ENCODE data around the gene CBFA2T2. TPM values are rescaled to one million over a fixed set of nuclear protein-coding genes. Genes with fewer than 3 reads are reported as not detected.

Gene CBFA2T2
- total RNA-seq, 1 donor = 11.2 TPM

GRCh38 chr20:33604991-33605370 is 115.1 kb downstream of the CBFA2T2 start:
- Histone ChIP-seq H3K9me3 (ENCODE audit: low read depth, low read length) (no peaks in the 10 kb centered on the region), H3K4me3 (ENCODE audit: insufficient read depth, low read length) (no peak overlapping the region), H2AFZ (ENCODE audit: low read length) (no peak overlapping the region), H3K4me2 (ENCODE audit: insufficient read depth, low read length) (no peak overlapping the region), H3K79me2 (ENCODE audit: insufficient read depth, low read length) (no peaks in the 10 kb centered on the region), H3K4me1 (ENCODE audit: insufficient read depth, low read length) (no peaks in the 10 kb centered on the region), H3K27me3 (ENCODE audit: insufficient read depth, low read length) (no peaks in the 10 kb centered on the region), H3K27ac (ENCODE audit: low read depth, low read length) (no peak overlapping the region), H3K36me3 (ENCODE audit: insufficient read depth, low read length) (peaks cover 11% of the 10 kb centered on the region), H4K20me1 (ENCODE audit: insufficient read depth, low read length) (no peaks in the 10 kb centered on the region)
- TF ChIP-seq CTCF (IDR thresholded peaks at IDR 0.05; ENCODE audit: extremely low read depth, low read depth, low read length) = no peak
- DNase-seq (ENCODE audit: insufficient read length, low spot score, missing footprints) = no peak

- Histone ChIP-seq H3K4me1 (ENCODE audit: insufficient read depth, low read length) (no peaks in the 10 kb centered on the region), H3K27ac (ENCODE audit: low read depth, low read length) (no peak overlapping the region)
- TF ChIP-seq CTCF (IDR thresholded peaks at IDR 0.05; ENCODE audit: extremely low read depth, low read depth, low read length) = no peak
Measured at GRCh38 chr20:33606118-33606771, 116.3 kb downstream of the CBFA2T2 start.

GRCh38 chr20:33609504-33609903 is 119.6 kb downstream of the CBFA2T2 start:
- Histone ChIP-seq H3K79me2 (ENCODE audit: insufficient read depth, low read length) (no peaks in the 10 kb centered on the region), H4K20me1 (ENCODE audit: insufficient read depth, low read length) (no peaks in the 10 kb centered on the region), H3K4me1 (ENCODE audit: insufficient read depth, low read length) (no peaks in the 10 kb centered on the region), H3K36me3 (ENCODE audit: insufficient read depth, low read length) (peaks cover 19% of the 10 kb centered on the region), H2AFZ (ENCODE audit: low read length) (no peak overlapping the region), H3K4me2 (ENCODE audit: insufficient read depth, low read length) (no peak overlapping the region), H3K27me3 (ENCODE audit: insufficient read depth, low read length) (no peaks in the 10 kb centered on the region), H3K27ac (ENCODE audit: low read depth, low read length) (no peak overlapping the region), H3K9me3 (ENCODE audit: low read depth, low read length) (no peaks in the 10 kb centered on the region), H3K4me3 (ENCODE audit: insufficient read depth, low read length) (no peak overlapping the region)
- DNase-seq (ENCODE audit: insufficient read length, low spot score, missing footprints) = no peak
- no peak for TF ChIP-seq CTCF (IDR thresholded peaks at IDR 0.05; ENCODE audit: extremely low read depth, low read depth, low read length)

More at GRCh38 chr20:33606118-33606771, 116.3 kb downstream of the CBFA2T2 start:
- H3K79me2 ChIP-seq (ENCODE audit: insufficient read depth, low read length) = no peaks in the 10 kb centered on the region
- H3K9me3 ChIP-seq (ENCODE audit: low read depth, low read length) = no peaks in the 10 kb centered on the region
- DNase-seq (ENCODE audit: insufficient read length, low spot score, missing footprints) = no peak
- H4K20me1 ChIP-seq (ENCODE audit: insufficient read depth, low read length) = no peaks in the 10 kb centered on the region
- no peaks in the 10 kb centered on the region for H3K27me3 ChIP-seq (ENCODE audit: insufficient read depth, low read length)
- no peak overlapping the region for H3K4me2 ChIP-seq (ENCODE audit: insufficient read depth, low read length)
- peaks cover 15% of the 10 kb centered on the region for H3K36me3 ChIP-seq (ENCODE audit: insufficient read depth, low read length)
- H3K4me3 ChIP-seq (ENCODE audit: insufficient read depth, low read length) = no peak overlapping the region
- H2AFZ ChIP-seq (ENCODE audit: low read length) = no peak overlapping the region

GRCh38 chr20:33611106-33611505 is 121.2 kb downstream of the CBFA2T2 start:
- Histone ChIP-seq H3K4me1 (ENCODE audit: insufficient read depth, low read length) (no peaks in the 10 kb centered on the region), H3K36me3 (ENCODE audit: insufficient read depth, low read length) (peaks cover 19% of the 10 kb centered on the region), H3K9me3 (ENCODE audit: low read depth, low read length) (no peaks in the 10 kb centered on the region), H2AFZ (ENCODE audit: low read length) (no peak overlapping the region), H3K4me3 (ENCODE audit: insufficient read depth, low read length) (no peak overlapping the region), H3K79me2 (ENCODE audit: insufficient read depth, low read length) (no peaks in the 10 kb centered on the region), H3K27ac (ENCODE audit: low read depth, low read length) (no peak overlapping the region), H4K20me1 (ENCODE audit: insufficient read depth, low read length) (no peaks in the 10 kb centered on the region), H3K27me3 (ENCODE audit: insufficient read depth, low read length) (no peaks in the 10 kb centered on the region), H3K4me2 (ENCODE audit: insufficient read depth, low read length) (no peak overlapping the region)
- TF ChIP-seq CTCF (IDR thresholded peaks at IDR 0.05; ENCODE audit: extremely low read depth, low read depth, low read length) = no peak
- DNase-seq (ENCODE audit: insufficient read length, low spot score, missing footprints) = no peak
